PC-9 (cell line): ENCODE data around the gene MPZL1. TPM values are rescaled to one million over a fixed set of nuclear protein-coding genes. Genes with fewer than 3 reads are reported as not detected.
"Not testable (repeated sequence)": the region's sequence is repeated elsewhere in the genome, so short reads cannot be mapped to it uniquely, and the experiment has no call there.

Experiments
- BruUV-seq: library from RNA; stranded (reverse); fragments of 400-500 nt; replicated peaks from 2 replicates; lab custom pipeline; 2021; lab: Mats Ljungman, UMichigan
- CTCF ChIA-PET: fragments of 300-600 bp; sonication (Branson Sonifier 250); formaldehyde crosslinking; loops from one replicate; lab custom pipeline; 2022; ENCODE audit warnings: antibody characterized with exemption; lab: Charles Lee
- POLR2A ChIA-PET: fragments of 300-600 bp; sonication (Branson Sonifier 250); formaldehyde crosslinking; loops from one replicate; lab custom pipeline; 2022; ENCODE audit warnings: antibody characterized with exemption; ENCODE audit not compliant: unreplicated experiment; lab: Charles Lee
- DNase-seq, 2 experiments: peaks; one replicate each; pipeline versions ENCODE4 v3.0.0 to v3.0.0-alpha.2; 2015 to 2022; ENCODE audit warnings: mixed read lengths in 1 of 2
- H2AFZ ChIP-seq: fragments of 200-600 bp; sonication (generic); 2 replicates; pipeline ENCODE4 v1.8.1; 2017; ENCODE audit warnings: antibody characterized with exemption
- H3F3A ChIP-seq: fragments of 200-600 bp; sonication (generic); 2 replicates; pipeline ENCODE4 v1.8.1; 2017; ENCODE audit warnings: antibody characterized with exemption, mild to moderate bottlenecking, low read depth; ENCODE audit not compliant: insufficient read depth
- H3K27ac ChIP-seq: fragments of 200-600 bp; sonication (generic); 2 replicates; pipeline ENCODE4 v1.6.1; 2016; ENCODE audit warnings: mixed run types
- H3K27me3 ChIP-seq: fragments of 200-600 bp; sonication (generic); 2 replicates; pipeline ENCODE4 v1.6.1; 2016; ENCODE audit warnings: low read depth, mixed run types; ENCODE audit not compliant: insufficient read depth
- H3K36me3 ChIP-seq: fragments of 200-600 bp; sonication (generic); 2 replicates; pipeline ENCODE4 v1.6.1; 2016; ENCODE audit warnings: low read depth, mixed run types
- H3K4me1 ChIP-seq: fragments of 200-600 bp; sonication (generic); replicated peaks from 2 replicates; pipeline ENCODE4 v1.6.1; 2016; ENCODE audit warnings: mixed run types; ENCODE audit not compliant: insufficient read depth
- H3K4me2 ChIP-seq: fragments of 200-600 bp; sonication (generic); 2 replicates; pipeline ENCODE4 v1.6.1; 2017; ENCODE audit warnings: mixed run types
- H3K4me3 ChIP-seq: fragments of 200-600 bp; sonication (generic); 2 replicates; pipeline ENCODE4 v1.6.1; 2016; ENCODE audit warnings: mixed run types
- H3K79me2 ChIP-seq: fragments of 200-600 bp; sonication (generic); 2 replicates; pipeline ENCODE4 v1.6.1; 2017; ENCODE audit warnings: low read depth, mixed run types
- H3K9me2 ChIP-seq: fragments of 200-600 bp; sonication (generic); 2 replicates; pipeline ENCODE4 v1.8.1; 2017; ENCODE audit warnings: mild to moderate bottlenecking; ENCODE audit not compliant: insufficient read depth
- H3K9me3 ChIP-seq: fragments of 200-600 bp; sonication (generic); 2 replicates; pipeline ENCODE4 v1.8.1; 2016; ENCODE audit warnings: low read depth; ENCODE audit not compliant: insufficient read depth
- H4K20me1 ChIP-seq: fragments of 200-600 bp; sonication (generic); 2 replicates; pipeline ENCODE4 v1.8.1; 2017; ENCODE audit not compliant: insufficient read depth
- CTCF ChIP-seq: fragments of 200-600 bp; sonication (generic); conservative IDR thresholded peaks from 2 replicates; pipeline ENCODE4 v1.6.1; 2017; ENCODE audit warnings: mixed run types, antibody characterized with exemption, mild to moderate bottlenecking, moderate library complexity
- EZH2 ChIP-seq: fragments of 200-600 bp; sonication (generic); IDR thresholded peaks from 2 replicates; pipeline ENCODE4 v1.8.0; 2017; ENCODE audit warnings: antibody characterized with exemption, low read depth
- intact Hi-C: fragments of 100-400 bp; cut with micrococcal nuclease; formaldehyde crosslinking; loops from one replicate; pipeline ENCODE4 v1.10.0; 2022; ENCODE audit not compliant: unreplicated experiment
- total RNA-seq: library from RNA; stranded (reverse); gene quantifications from 2 replicates; pipeline ENCODE4 v1.2.3, GENCODE V29; 2021

Gene MPZL1
- total RNA-seq, 1 experiment from 2014 or later, result 80.3 TPM

- intact Hi-C loops, result no loop called here
- ChIA-PET CTCF (interaction anchor here (0.6 kb wide), 1 partner anchor 337 kb away, joined by 3 read pairs; no protein-coding TSS in a partner anchor), POLR2A (interaction anchor here (0.7 kb wide), 1 partner anchor 225 kb away, joined by 6 read pairs; no protein-coding TSS in a partner anchor)
- no peaks in the 10 kb centered on the region for H3K27me3 ChIP-seq
- no peak overlapping the region for H2AFZ ChIP-seq
- no peaks in the 10 kb centered on the region for H3K36me3 ChIP-seq
- no peak for TF ChIP-seq CTCF
- no peak for TF ChIP-seq EZH2
- H3K9me2 ChIP-seq, result no peaks in the 10 kb centered on the region; the same call in 1 of the 2 replicates
- H3K4me2 ChIP-seq, result no peak overlapping the region
- H3K4me3 ChIP-seq, result no peak overlapping the region
- no peak overlapping the region for H3K27ac ChIP-seq
- H4K20me1 ChIP-seq, result no peaks in the 10 kb centered on the region
- 0 out of 2 replicates have a peak, but pooled peaks cover 2% of the 10 kb centered on the region for H3F3A ChIP-seq
- no TSS peak for BruUV-seq
- H3K9me3 ChIP-seq, result no peaks in the 10 kb centered on the region
- peaks cover 29% of the 10 kb centered on the region for H3K4me1 ChIP-seq
- H3K79me2 ChIP-seq, result no peaks in the 10 kb centered on the region
- DNase-seq, result no peak
These were observed 103.8 kb downstream of the MPZL1 start for GRCh38 chr1:167825419-167826079.

- H3K4me1 ChIP-seq, result peaks cover 31% of the 10 kb centered on the region
- no peaks in the 10 kb centered on the region for H3K9me3 ChIP-seq
- H3K79me2 ChIP-seq, result no peaks in the 10 kb centered on the region
- no peaks in the 10 kb centered on the region for H4K20me1 ChIP-seq
- no peaks in the 10 kb centered on the region for H3F3A ChIP-seq
- H3K4me2 ChIP-seq, result no peak overlapping the region
- no TSS peak for BruUV-seq
- H3K27ac ChIP-seq, result no peak overlapping the region
- no peaks in the 10 kb centered on the region for H3K27me3 ChIP-seq
- no peak for DNase-seq
- CTCF ChIA-PET, result no interaction called here
- intact Hi-C loops, result no loop called here
- H3K4me3 ChIP-seq, result no peak overlapping the region
- no peak overlapping the region for H2AFZ ChIP-seq
- no peaks in the 10 kb centered on the region; the same call in 1 of the 2 replicates for H3K9me2 ChIP-seq
- POLR2A ChIA-PET, result interaction anchor here (0.7 kb wide), 1 partner anchor 226 kb away, joined by 6 read pairs; no protein-coding TSS in a partner anchor
- TF ChIP-seq CTCF (no peak), EZH2 (no peak)
- no peaks in the 10 kb centered on the region for H3K36me3 ChIP-seq
These were observed 104.3 kb downstream of the MPZL1 start for GRCh38 chr1:167826127-167826526.

- intact Hi-C loops, result no loop called here
- Histone ChIP-seq H3K4me1 (peaks cover 18% of the 10 kb centered on the region), H3K27me3 (no peaks in the 10 kb centered on the region), H3K9me3 (no peaks in the 10 kb centered on the region), H3K36me3 (no peaks in the 10 kb centered on the region), H3F3A (no peaks in the 10 kb centered on the region), H4K20me1 (no peaks in the 10 kb centered on the region), H3K4me3 (no peak overlapping the region), H3K79me2 (no peaks in the 10 kb centered on the region), H2AFZ (no peak overlapping the region), H3K9me2 (no peaks in the 10 kb centered on the region; the same call in 1 of the 2 replicates), H3K4me2 (peak overlapping the region; percentile 23; the same call in 1 of the 2 replicates), H3K27ac (no peak overlapping the region)
- TF ChIP-seq CTCF (no peak), EZH2 (no peak)
- BruUV-seq, result no TSS peak
- ChIA-PET CTCF (no interaction called here), POLR2A (interaction anchor here (0.6 to 0.9 kb wide), 2 partner anchors 9 to 102 kb away, joined by 4 to 5 read pairs; no protein-coding TSS in a partner anchor)
- DNase-seq, result no peak
These were observed 108.1 kb downstream of the MPZL1 start for GRCh38 chr1:167829868-167830267.

GRCh38 chr1:167830668-167831067 is 108.9 kb downstream of the MPZL1 start:
- H3K4me2 ChIP-seq, result 0 out of 2 replicates have a peak overlapping the region, but pooled peaks have one; percentile 23
- H3K9me2 ChIP-seq, DNase-seq, H3K27ac ChIP-seq, POLR2A ChIA-PET, H3K79me2 ChIP-seq, H3K36me3 ChIP-seq, BruUV-seq, H3F3A ChIP-seq, H3K27me3 ChIP-seq, H3K4me3 ChIP-seq, intact Hi-C loops, H2AFZ ChIP-seq, H3K9me3 ChIP-seq, H4K20me1 ChIP-seq: not testable (repeated sequence)
- CTCF ChIA-PET, result interaction anchor here (0.6 kb wide), 1 partner anchor 114 kb away, joined by 4 read pairs; no protein-coding TSS in a partner anchor
- H3K4me1 ChIP-seq, result peaks cover 18% of the 10 kb centered on the region
